Stimulated activated CD8-positive, alpha-beta memory T cell treated with anti-CD3 and anti-CD28 coated beads, Interleukin-15, amount 100 ng/mL, for 1 hour (primary cell): ENCODE data around the gene KRT23.

ENCODE experiments used
- DNase-seq: peaks from one replicate; pipeline ENCODE4 v3.0.0-alpha.2; 2020; ENCODE audit warnings: low read depth

Gene KRT23, protein sequence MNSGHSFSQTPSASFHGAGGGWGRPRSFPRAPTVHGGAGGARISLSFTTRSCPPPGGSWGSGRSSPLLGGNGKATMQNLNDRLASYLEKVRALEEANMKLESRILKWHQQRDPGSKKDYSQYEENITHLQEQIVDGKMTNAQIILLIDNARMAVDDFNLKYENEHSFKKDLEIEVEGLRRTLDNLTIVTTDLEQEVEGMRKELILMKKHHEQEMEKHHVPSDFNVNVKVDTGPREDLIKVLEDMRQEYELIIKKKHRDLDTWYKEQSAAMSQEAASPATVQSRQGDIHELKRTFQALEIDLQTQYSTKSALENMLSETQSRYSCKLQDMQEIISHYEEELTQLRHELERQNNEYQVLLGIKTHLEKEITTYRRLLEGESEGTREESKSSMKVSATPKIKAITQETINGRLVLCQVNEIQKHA

DNA sequence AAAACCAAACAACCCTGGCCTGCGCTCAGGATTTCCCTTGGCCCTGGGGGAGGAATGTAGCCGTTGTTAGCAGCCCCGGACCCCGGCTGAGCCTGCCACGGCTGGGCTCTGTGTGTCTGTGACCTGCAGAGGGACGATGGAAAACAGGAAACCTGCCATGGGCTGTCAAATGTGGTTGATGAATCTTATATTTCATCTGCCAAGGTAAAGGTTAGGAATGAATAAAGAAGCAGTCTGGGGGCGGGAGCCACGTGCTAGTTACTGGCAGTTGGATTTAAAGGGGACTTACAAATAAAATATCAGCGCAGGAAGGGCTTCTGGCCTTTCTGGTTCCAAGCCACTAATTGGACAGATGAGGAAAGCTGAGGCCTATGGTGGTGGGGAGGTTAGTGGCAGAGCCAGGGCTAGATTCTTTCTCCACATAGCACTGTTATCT lies at the start of gene KRT23:
Gene KRT23 (minus strand): TSS at position 263 of the 436 bp plus-strand sequence. CDS start 1,043 bp downstream, outside the sequence.
- no peak for DNase-seq

DNA sequence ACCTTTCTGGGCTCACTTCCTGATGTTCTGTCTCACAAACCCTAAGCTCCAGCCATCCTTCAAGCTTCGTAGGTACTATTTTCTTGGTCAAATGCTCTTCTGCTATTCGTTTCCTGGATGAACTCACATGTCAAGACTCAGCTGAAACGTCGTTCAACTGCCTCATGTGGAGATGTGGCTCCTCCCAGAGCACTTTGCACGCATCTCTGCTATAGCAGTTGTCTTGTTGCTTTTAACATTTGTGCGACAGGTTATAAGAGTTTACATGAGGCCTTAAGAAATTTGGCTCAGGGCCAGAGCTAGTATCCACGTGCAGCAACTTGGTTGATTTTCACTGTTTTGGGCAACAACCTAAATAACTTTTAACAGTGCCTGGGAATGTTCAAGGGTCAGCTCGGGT lies 49.5 kb upstream of the KRT23 start:
- no peak for DNase-seq

DNA sequence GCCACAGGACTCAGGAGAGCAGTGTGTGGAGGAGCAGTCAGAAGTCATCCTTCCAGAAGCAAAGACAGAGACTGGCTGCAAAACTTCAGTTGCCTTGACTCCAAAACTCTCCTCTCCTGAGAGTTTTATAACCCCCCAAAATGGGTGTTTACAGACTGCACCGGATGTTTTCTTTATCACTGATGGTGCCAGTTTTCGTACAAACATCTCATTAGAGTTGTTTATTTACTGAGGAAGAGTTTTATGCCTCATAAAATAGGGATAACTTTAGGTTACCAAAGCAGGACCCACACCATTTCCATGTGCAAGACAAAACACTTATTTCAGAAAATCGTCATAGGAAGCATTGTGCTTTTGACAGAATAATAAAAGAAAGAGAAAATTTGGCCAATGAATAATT lies 46.8 kb upstream of the KRT23 start, which contains the start of gene KRT40:
Gene KRT40 (minus strand): TSS at position 101 of the 400 bp plus-strand sequence. CDS start 53 bp downstream, at position 48.
- no peak for DNase-seq

DNA sequence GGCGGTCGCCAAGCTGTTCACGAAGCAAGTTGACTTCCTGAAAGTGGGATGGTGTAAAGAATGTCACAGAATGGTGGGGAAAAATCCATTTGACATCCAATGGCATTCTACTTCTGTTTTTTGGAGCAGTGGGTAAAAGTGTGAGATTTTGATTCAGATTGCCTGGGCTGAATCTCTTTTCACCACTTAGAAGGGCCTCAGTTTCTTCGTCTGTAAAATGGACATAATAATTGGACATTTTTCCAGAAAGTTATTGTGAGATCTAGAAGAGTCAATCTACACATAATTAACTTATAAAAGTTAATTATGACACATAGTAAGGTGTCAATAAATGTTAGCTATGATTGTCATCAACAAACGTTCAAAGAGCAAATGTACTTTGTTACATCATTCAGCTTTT lies 43.7 kb upstream of the KRT23 start:
- DNase-seq: no peak

DNA sequence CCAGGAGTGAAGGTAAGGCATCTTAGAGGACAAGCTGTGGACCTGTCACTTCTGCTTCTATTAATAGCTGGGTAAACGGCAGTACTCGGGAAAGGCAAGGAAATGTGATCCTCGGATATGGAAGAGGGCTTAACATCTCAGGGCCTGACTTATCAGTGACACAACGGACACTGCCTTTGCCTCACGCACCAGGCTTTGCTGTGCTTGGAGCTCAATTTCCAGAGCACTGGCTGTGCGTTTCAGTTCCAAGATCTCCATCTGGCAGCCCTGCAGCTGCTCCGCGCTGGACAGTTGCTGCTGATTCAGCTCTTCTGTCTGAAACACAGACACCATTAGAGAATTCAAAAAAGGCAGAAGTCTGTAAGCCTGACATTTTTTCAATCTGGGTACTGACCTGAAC lies 43.1 kb upstream of the KRT23 start:
- no peak for DNase-seq

DNA sequence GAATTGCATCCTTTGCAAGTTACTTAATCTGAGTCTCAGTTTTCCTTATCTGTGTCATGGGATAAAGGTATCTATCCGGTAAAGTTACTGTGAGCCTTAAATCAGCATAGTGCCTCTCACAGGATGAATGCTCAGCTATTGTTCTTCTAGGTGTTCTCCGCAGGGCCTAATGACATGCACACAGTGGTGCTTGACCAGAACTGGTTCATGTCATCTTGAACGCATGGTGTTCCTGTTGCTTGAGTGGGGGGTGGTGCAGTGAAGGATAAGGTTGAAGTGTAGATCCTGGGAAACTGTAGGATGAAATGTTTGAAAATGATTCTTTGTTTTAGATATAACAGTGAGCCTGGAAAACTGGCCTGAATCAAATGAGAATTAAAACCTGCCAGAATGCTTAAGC lies 42.7 kb upstream of the KRT23 start:
- no peak for DNase-seq

DNA sequence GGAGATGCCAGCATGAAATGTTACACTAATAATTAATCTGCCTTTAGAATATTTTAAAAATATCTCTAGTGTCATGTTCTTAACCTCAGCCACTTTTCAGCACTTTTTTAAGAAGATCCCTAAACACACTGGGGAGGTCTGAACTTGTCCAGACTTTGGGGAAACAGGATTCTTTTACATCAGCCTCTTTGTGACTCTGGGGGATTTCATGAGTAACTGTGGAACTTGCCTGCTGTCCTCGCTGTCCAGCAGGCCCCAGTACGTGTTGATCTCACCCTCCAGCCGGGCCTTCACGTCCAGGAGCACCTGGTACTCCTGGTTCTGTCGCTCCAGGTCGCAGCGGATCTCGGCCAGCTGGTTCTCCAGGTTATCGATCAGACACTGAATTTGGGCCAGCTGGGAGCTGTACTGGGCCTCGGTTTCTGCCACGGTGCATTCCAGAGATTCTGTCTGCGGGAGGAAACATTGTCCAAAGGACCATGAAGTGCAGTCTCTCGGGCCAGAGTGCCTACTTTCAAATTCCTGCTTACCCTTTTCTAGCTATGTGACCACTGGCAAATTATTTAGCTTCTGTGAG lies 41.2 kb upstream of the KRT23 start:
- no peak for DNase-seq

DNA sequence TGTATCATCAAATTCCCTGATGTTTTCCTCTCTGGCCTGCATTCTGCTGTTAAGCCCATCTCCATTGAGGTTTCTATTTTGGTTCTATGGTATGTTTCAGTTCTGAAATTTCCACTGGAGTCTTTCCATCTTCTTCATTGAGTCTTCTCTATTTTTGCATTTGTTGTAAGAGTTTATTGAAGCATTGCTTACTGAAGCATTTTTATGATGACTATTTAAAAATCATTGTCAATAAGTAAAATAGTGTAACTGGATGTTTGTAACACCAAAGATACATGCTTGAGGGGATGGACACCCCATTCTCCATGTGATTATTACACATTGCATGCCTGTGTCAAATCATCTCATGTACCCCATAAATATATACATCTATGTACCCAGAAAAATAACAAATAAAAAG lies 38.1 kb upstream of the KRT23 start:
- no peak for DNase-seq

DNA sequence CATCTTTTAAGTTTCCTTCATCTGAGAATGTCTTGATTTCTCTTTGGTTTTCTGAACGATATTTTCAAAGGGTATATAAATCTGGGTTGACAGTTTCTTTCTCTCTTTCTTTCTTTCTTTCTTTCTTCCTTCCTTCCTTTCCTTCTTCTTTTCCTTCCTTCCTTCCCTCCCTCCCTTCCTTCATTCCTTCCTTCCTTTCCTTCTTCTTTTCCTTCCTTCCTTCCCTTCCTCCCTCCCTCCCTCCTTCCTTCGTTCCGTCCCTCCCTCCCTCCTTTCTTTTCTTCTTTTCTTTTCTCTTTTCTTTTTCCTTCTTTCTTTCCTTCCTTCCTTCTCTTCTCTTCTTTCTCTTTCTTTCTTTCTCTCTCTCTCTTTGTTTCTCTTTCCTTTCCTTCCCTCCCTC lies 36.9 kb upstream of the KRT23 start:
- no peak for DNase-seq

DNA sequence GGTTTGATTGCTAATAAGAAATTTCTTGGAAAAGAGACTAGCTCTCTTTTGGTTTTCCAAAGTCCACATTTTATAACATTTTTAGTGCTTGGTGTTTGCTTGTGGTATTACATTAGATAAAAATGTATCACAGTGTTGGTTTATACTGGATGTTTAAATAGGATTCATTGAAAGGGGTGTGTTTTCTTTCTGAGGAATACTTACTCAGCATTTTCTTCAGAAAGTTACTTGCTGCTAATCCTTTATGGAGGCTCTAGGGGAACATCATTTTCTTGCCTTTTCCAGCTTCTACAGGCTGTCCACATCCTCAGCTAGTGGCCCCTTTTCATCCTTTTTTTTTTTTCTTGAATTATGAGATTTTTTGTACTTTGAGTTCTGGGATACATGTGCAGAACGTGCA lies 30.1 kb upstream of the KRT23 start:
- no peak for DNase-seq

DNA sequence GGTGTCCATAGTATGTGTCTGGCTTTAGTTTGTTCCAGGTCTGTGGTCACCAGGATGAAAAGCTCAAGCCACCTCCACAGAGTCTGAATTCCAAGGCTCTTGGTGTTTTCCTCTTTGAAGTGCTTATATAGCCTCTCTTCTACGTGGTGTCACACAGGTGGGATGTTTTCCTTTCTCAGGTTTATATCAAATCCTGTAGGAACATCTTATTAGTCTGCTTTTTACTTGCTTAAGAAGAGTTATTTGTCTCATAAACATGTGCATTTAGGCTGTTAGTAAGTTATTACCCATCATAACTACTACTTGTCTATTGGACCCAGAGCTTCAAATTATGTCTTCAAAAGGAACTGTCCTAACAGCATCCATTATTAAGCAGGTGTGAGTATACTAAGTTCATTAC lies 29.4 kb upstream of the KRT23 start, which contains the start of gene KRT39:
Gene KRT39 (minus strand): TSS at position 101 of the 400 bp plus-strand sequence. CDS start 92 bp downstream, at position 9.
- DNase-seq: no peak

DNA sequence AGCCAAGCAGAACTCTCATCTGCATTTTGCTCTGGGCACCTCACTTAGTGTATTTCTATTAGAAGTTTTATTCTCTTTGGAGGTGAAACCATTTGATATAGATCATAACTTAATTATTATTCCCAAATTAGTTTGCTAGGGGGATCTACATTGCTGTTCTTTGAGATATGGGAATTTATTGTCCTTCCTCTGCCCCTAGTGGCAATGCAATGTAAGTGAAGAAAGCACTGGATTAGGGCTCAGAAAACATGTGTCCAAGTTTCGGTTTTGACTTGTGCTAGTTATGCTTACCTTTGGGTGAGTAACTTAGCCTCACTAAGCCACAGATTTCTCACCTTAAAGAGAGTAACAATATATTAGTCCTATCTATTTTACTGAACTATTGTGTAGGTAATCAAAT lies 26.4 kb upstream of the KRT23 start:
- DNase-seq: no peak

DNA sequence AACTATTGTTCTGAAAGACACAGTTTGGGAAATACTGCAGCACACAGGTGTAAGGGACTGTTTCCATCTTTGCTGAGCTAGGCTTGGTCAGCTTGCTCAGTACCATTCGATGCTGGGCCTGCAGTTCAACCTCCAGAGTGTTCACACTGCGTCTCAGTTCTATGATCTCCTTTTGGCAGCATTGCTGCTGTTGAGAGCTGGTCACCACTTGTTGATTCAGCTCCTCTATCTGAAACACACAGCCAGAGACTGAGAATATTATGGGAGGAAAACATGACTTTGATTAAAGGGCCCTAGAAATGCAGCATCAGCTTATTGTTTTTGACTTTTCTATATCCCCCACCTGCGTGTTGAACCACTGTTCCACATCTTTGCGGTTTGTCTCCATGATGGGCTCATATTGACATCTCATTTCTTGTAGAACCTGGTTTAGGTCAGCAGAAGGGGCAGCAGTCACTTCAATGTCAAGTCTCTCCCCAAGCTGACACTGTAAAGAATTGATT lies 24.7 kb upstream of the KRT23 start:
- DNase-seq: no peak

DNA sequence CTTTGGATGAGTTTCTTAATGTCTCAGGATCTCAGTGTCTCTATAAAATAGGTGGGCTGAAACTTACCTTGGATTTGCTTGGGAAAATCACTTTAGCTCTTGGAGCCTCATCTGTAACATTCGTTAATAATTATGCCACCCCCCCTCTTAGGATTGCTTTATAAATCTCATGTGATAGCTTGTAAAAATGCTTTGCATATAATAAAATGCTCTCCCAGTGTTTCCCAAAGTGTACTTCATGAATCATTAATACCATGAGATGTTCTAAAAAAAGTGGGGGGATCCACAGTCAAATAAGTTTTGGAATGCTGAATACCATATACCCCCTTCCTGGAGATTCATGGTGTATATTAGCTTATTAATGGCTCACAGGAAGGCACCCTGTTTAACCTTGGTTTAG lies 24.1 kb upstream of the KRT23 start:
- DNase-seq: no peak

DNA sequence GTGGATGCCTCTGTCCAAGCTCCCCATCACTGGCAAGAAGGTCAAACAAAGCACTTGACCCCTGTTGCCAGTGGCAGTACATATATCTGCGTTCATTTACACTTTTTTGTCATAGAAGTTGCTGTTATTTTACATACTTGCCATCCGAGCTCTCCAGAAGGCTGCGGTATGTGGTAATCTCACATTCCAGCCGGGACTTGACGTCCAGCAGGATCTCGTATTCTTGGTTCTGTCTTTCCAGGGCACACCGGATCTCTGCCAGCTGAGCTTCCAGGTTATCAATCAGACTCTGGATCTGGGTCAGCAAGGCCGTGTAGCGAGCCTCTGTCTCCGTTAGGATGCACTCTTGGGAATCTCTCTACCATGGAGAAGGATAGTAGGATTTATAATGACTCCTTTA lies 22.7 kb upstream of the KRT23 start:
- no peak for DNase-seq

DNA sequence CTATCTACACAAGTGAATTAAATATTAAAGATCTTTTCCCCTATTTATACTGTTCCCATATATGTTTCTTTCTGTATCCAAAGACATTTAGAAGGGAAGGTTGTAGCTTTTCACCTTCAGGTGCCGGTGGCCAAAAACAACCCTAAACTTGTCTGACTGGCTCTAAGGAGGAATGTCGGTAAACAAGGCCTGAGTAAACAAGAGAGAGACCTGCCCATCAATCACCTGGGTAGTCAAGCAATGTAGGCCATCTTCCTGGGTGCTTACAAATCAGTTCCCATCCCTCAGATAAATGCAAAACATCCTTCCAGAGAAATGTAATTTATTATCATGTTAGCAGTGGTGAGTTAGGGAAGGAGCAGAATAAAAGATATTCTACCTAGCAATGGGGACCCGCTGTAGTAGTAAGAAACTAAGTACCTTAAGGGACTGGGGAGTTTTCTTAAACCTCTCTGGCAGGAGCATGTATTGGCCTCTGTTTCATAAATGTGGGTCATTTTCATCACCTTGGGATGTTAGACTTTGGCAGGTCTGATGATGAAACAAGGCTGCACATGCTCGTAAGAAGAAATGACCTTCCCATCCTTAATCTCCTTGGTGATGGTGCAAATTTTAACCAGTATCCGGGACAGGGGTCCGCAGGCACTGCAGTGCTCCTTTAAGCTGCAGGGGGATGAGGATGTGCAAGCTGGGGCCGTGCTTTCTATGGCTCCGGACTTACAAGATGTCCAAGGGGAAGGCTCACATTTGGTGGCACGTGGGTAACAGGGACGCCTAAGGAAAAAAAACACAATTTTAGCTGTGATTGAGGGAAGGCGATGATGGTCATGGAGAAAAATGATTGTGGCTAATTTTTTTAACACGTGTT lies 20.9 kb upstream of the KRT23 start:
- no peak for DNase-seq

DNA sequence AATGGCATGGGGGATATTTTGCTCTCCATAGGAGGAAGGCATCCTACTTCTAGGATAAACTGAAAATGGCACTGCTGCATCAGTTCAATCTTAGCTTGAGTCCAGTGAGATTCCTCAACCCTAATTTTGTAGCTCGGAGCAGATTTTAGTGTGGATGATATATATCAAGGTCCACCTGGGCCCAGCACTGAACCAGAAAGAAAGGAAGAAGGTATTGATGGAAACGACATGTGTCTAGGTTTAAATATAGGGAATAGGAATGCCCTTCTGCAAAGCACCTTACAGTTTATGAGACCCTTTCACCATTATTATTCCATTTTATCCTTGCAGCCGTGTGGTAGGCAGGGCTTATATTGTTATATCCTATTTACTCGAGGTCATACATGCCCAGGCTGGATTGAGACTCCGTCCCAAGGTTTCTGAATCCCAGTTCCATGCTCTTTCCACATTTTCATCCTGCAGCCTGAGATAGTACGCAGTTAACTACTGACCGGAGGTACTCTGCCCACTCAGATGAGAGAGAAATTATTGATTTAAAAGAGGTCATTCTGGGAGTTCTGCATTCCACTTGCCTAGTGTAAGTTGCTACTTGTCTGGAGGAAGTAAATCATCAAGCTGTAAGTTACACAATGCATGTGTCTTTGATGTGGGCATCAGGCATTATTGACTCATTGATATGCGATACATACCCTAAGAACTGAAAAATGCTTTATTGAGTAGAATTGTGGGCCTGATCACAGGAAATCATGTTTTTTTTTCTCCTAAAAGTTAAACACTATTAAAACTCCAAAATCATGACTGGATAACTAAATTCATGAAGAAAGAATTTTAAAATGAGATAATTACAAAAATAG lies 19.2 kb upstream of the KRT23 start:
- no peak for DNase-seq

DNA sequence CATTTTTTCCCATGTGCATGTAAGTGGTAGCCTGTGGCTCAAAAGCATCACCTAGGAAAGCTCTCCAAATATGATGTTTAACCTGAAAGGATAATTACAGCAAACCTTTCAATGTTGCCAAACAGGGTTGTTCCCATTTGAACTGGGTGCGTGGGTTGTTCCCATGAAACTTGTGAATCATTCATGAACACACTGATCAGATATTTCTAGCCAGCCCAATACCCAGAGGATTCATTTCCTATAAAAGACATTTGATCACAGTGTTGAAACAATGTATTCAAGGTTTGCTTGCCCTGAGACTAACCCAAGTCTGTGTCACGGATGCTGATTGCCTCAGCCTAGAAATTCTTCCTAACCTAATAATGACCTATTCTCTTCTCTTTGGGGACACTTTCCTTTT lies 16.4 kb upstream of the KRT23 start:
- DNase-seq: no peak

DNA sequence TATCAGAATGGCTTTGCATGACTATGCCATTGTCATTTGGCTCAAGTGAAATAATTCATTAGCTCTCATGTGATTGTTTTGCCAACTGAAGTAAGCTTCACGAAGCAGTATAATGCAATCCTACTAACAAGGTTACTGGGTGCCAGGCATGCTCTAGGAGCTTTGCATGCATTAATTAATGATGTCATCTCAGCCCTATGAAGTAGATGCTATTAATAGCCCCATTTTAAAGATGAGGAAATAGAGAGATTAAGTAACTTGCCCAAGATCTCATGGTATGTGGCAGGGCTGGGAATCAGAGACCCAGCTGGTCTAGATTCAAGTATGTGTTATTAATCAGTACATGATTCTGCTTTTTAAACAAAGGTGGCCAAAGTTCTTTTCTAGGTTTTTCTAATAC lies 15.2 kb upstream of the KRT23 start:
- DNase-seq: no peak

DNA sequence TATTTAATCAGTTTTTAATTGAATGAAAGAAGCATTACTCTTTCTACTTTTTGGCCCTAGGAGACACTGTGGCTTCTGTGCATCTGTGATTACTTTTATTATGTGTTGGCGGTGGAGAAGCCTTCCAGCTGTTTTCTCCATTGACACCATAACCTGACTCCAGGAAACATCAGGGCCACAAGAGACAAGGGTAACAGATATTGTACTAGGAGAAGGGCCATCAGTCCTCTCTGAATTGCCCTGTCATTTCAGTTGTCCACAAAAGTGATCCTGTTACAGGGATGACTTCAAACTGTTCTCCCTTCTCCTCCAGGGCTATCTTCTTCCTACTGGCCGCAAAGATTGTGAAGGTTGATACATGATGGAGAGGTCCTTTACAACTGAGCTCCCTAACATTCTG lies 14.7 kb upstream of the KRT23 start:
- no peak for DNase-seq

DNA sequence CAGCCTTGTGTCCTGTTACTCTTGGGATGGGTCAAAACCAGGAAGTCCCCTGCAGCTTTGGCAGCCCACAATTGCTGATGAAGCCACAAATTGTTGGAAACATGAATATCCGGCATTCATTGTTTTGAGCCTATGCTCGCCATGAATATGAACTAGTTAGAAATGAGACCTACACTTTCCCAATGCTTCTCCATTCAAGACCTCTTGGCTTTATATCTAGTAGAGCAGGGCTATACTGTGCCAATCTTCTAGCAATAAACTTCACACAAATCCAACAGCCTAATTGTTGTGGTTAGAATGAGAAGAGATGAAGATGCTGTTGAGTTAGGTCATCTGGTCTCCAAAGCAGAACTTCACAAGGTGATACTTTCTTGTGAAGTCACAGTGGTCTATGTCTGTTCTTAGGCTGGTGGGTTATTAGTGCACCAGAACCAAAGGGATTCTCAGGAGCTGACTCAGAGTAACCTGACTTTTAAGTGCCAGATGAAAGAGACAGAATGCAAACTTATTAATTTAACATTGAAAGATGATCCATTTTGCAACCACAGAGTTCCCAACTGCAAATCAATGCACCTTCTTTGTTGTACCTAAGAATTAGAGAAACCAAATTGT lies 13.7 kb upstream of the KRT23 start:
- no peak for DNase-seq
